GM23338 (cell line): Measurements from ENCODE around the gene SHISAL1. TPM values are rescaled to one million over a fixed set of nuclear protein-coding genes. Genes with fewer than 3 reads are reported as not detected.

Source experiments
- ATAC-seq: fragments of 200-7000 bp; cut with Tn5 transposase; 3 replicates; pipeline ENCODE4 v1.9.1; 2020
- DNase-seq: peaks from one replicate; pipeline ENCODE4 v3.0.0-alpha.2; 2015; ENCODE audit warnings: low spot score
- H2AFZ ChIP-seq: fragments of 200-600 bp; sonication (generic); 2 replicates; pipeline ENCODE4 v1.8.0; 2016; ENCODE audit warnings: antibody characterized with exemption, mild to moderate bottlenecking, moderate library complexity
- H3F3A ChIP-seq: fragments of 200-600 bp; sonication (generic); replicated peaks from 2 replicates; pipeline ENCODE4 v1.8.0; 2017; ENCODE audit warnings: antibody characterized with exemption, mixed run types, low read depth
- H3K27ac ChIP-seq: fragments of 200-600 bp; sonication (generic); 2 replicates; pipeline ENCODE4 v1.6.1; 2016; ENCODE audit warnings: low read depth
- H3K27me3 ChIP-seq: fragments of 200-600 bp; sonication (generic); 2 replicates; pipeline ENCODE4 v1.8.0; 2016; ENCODE audit warnings: mild to moderate bottlenecking, mixed run types, moderate library complexity; ENCODE audit not compliant: insufficient read depth
- H3K36me3 ChIP-seq: fragments of 200-600 bp; sonication (generic); 2 replicates; pipeline ENCODE4 v1.8.0; 2016; ENCODE audit warnings: mild to moderate bottlenecking; ENCODE audit not compliant: insufficient read depth
- H3K4me1 ChIP-seq: fragments of 200-600 bp; sonication (generic); 2 replicates; pipeline ENCODE4 v1.8.0; 2016; ENCODE audit warnings: mild to moderate bottlenecking, moderate library complexity; ENCODE audit not compliant: insufficient read depth
- H3K4me2 ChIP-seq: fragments of 200-600 bp; sonication (generic); 2 replicates; pipeline ENCODE4 v1.7.1; 2017; ENCODE audit warnings: mixed run types
- H3K4me3 ChIP-seq: fragments of 200-600 bp; sonication (generic); 2 replicates; pipeline ENCODE4 v1.6.1; 2016; ENCODE audit warnings: mixed run types
- H3K79me2 ChIP-seq: fragments of 200-600 bp; sonication (generic); replicated peaks from 2 replicates; pipeline ENCODE4 v1.8.0; 2017; ENCODE audit warnings: mild to moderate bottlenecking; ENCODE audit not compliant: insufficient read depth
- H3K9me2 ChIP-seq: fragments of 200-600 bp; sonication (generic); 2 replicates; pipeline ENCODE4 v1.8.0; 2017; ENCODE audit not compliant: insufficient read depth
- H4K20me1 ChIP-seq: fragments of 200-600 bp; sonication (generic); replicated peaks from 2 replicates; pipeline ENCODE4 v1.8.0; 2017; ENCODE audit warnings: mild to moderate bottlenecking; ENCODE audit not compliant: insufficient read depth
- H3K27ac Mint-ChIP-seq: 2 replicates; pipeline ENCODE4 v1.8.0; 2020; ENCODE audit warnings: inconsistent platforms, mild to moderate bottlenecking, moderate library complexity, mixed read lengths
- H3K27me3 Mint-ChIP-seq: 3 replicates; pipeline ENCODE4 v1.8.0; 2022; ENCODE audit warnings: low read depth, mild to moderate bottlenecking, moderate library complexity, mixed read lengths, inconsistent platforms; ENCODE audit not compliant: insufficient read depth, poor library complexity
- H3K36me3 Mint-ChIP-seq: 3 replicates; pipeline ENCODE4 v1.8.0; 2021; ENCODE audit warnings: low read depth, mild to moderate bottlenecking, inconsistent platforms, moderate library complexity, mixed read lengths
- H3K4me1 Mint-ChIP-seq: 3 replicates; pipeline ENCODE4 v1.8.0; 2020; ENCODE audit warnings: mild to moderate bottlenecking, inconsistent platforms, mixed read lengths
- H3K4me3 Mint-ChIP-seq: 3 replicates; pipeline ENCODE4 v1.8.0; 2021; ENCODE audit warnings: moderate library complexity, mild to moderate bottlenecking, inconsistent platforms, mixed read lengths
- H3K9me3 Mint-ChIP-seq: 3 replicates; pipeline ENCODE4 v1.8.0; 2020; ENCODE audit warnings: moderate library complexity, mild to moderate bottlenecking, inconsistent platforms, mixed read lengths
- CREB1 ChIP-seq: fragments of 250-450 bp; sonication (Bioruptor Pico); IDR thresholded peaks from 2 replicates; pipeline ENCODE4 v1.5.0; 2020; ENCODE audit warnings: low read depth, mild to moderate bottlenecking, moderate library complexity
- CTCF ChIP-seq, 2 experiments: fragments of 200-600 bp in 1 of 2; sonication (generic) in 1 of 2; conservative IDR thresholded peaks; 2 replicates each; pipeline versions ENCODE4 v1.5.1 to v1.6.1; 2016 to 2017; ENCODE audit warnings: antibody characterized with exemption in 2 of 2, low read depth in 2 of 2, mild to moderate bottlenecking in 2 of 2, moderate library complexity in 1 of 2
- EZH2 ChIP-seq: fragments of 200-600 bp; sonication (generic); IDR thresholded peaks from one replicate; pipeline ENCODE4 v1.8.0; 2017; ENCODE audit warnings: antibody characterized with exemption, mild to moderate bottlenecking, low read depth; ENCODE audit not compliant: unreplicated experiment
- EZH2phosphoT487 ChIP-seq: fragments of 200-600 bp; sonication (generic); IDR thresholded peaks from one replicate; pipeline ENCODE4 v1.8.1; 2018; ENCODE audit warnings: antibody characterized with exemption; ENCODE audit not compliant: unreplicated experiment
- JUNB ChIP-seq: IDR thresholded peaks from one replicate; pipeline ENCODE4 v1.6.1; 2016; ENCODE audit warnings: antibody characterized with exemption; ENCODE audit not compliant: unreplicated experiment
- NANOG ChIP-seq: IDR thresholded peaks from 2 replicates; pipeline ENCODE4 v1.6.1; 2016; ENCODE audit warnings: antibody characterized with exemption, borderline replicate concordance
- POLR2AphosphoS5 ChIP-seq: IDR thresholded peaks from 2 replicates; pipeline ENCODE4 v1.6.1; 2016; ENCODE audit warnings: antibody characterized with exemption, low read depth
- REST ChIP-seq: IDR thresholded peaks from one replicate; pipeline ENCODE4 v1.6.1; 2018; ENCODE audit warnings: antibody characterized with exemption; ENCODE audit not compliant: unreplicated experiment
- STAT1 ChIP-seq: IDR thresholded peaks from one replicate; pipeline ENCODE4 v1.6.1; 2016; ENCODE audit warnings: antibody characterized with exemption; ENCODE audit not compliant: unreplicated experiment
- ZNF114 ChIP-seq: fragments of 250-450 bp; sonication (Bioruptor Pico); IDR thresholded peaks from 2 replicates; pipeline ENCODE4 v1.5.0; 2020; ENCODE audit warnings: mild to moderate bottlenecking, moderate library complexity
- ZNF331 ChIP-seq: fragments of 250-450 bp; sonication (Bioruptor Pico); IDR thresholded peaks from 2 replicates; pipeline ENCODE4 v1.5.0; 2020; ENCODE audit warnings: low read depth, mild to moderate bottlenecking, moderate library complexity
- polyA plus RNA-seq: library from polyadenylated mRNA; unstranded; fragments of >200 nt; fragmentation: Nextera tagmentation; extraction: Ambion mirVana; gene quantifications from 2 replicates; pipeline ENCODE4 v1.2.1, GENCODE V29; 2016
- total RNA-seq: library from RNA; depleted of rRNA; stranded (reverse); fragments of >200 nt; shearing (Covaris generic); gene quantifications from 2 replicates; pipeline ENCODE4 v1.2.3, GENCODE V29; 2014
- TF ChIP-seq, protein P1 (sequence below): fragments of 250-450 bp; sonication (Bioruptor Pico); IDR thresholded peaks from 2 replicates; pipeline ENCODE4 v1.5.0; 2020; ENCODE audit warnings: mild to moderate bottlenecking, moderate library complexity
- TF ChIP-seq, protein P2 (sequence below): IDR thresholded peaks from 2 replicates; pipeline ENCODE4 v1.6.1; 2016; ENCODE audit warnings: antibody characterized with exemption

Gene SHISAL1
- total and polyA plus RNA-seq, 2 experiments from 2014 or later, result 0.71 to 3.4 TPM

DNA sequence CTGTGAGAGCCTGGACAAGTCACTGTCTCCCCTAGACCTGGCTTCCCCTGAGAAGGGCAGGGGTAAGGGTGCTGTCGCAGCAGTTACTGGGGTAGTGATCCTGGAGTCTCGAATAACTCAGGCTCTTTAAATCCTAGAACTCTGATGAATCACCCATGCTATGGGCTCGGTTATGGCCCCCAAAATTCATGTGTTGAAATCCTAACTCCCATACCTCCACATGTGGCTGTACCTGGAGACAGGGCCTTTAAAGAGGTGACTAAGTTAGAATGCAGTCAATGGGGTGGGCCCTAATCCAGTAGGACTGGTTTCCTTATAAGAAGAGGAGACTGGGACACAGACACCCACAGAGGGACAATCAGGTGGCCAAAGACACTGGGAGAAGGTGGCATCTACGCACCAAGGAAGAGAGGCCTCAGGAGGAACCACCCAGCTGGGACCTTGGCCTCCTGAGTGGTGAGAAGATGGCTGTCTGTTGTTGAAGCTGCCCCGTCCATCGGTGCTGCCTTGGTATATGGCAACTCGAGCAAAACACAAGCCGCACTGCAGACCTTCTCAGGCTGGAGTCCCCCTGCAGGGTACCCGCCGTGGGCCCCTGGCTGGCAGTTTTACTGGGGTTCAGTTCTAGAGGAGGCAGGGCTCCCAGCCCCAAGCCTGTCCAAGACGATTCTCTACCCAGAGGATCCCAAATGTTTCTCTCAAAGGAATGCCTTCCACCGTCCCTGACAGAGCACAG is 48.8 kb upstream of the SHISAL1 start:
- H3K27ac ChIP-seq, result no peak overlapping the region
- Mint-ChIP-seq H3K9me3 (no peaks in the 10 kb centered on the region), H3K4me1 (peaks cover 17% of the 10 kb centered on the region), H3K4me3 (no peak overlapping the region), H3K27ac (no peak overlapping the region), H3K36me3 (no peaks in the 10 kb centered on the region), H3K27me3 (peaks cover 11% of the 10 kb centered on the region)
- DNase-seq (no peak), ATAC-seq (no peak)
- no peaks in the 10 kb centered on the region for H3K9me2 ChIP-seq
- no peaks in the 10 kb centered on the region for H3F3A ChIP-seq
- H2AFZ ChIP-seq, result no peak overlapping the region
- TF ChIP-seq, protein P1, sequence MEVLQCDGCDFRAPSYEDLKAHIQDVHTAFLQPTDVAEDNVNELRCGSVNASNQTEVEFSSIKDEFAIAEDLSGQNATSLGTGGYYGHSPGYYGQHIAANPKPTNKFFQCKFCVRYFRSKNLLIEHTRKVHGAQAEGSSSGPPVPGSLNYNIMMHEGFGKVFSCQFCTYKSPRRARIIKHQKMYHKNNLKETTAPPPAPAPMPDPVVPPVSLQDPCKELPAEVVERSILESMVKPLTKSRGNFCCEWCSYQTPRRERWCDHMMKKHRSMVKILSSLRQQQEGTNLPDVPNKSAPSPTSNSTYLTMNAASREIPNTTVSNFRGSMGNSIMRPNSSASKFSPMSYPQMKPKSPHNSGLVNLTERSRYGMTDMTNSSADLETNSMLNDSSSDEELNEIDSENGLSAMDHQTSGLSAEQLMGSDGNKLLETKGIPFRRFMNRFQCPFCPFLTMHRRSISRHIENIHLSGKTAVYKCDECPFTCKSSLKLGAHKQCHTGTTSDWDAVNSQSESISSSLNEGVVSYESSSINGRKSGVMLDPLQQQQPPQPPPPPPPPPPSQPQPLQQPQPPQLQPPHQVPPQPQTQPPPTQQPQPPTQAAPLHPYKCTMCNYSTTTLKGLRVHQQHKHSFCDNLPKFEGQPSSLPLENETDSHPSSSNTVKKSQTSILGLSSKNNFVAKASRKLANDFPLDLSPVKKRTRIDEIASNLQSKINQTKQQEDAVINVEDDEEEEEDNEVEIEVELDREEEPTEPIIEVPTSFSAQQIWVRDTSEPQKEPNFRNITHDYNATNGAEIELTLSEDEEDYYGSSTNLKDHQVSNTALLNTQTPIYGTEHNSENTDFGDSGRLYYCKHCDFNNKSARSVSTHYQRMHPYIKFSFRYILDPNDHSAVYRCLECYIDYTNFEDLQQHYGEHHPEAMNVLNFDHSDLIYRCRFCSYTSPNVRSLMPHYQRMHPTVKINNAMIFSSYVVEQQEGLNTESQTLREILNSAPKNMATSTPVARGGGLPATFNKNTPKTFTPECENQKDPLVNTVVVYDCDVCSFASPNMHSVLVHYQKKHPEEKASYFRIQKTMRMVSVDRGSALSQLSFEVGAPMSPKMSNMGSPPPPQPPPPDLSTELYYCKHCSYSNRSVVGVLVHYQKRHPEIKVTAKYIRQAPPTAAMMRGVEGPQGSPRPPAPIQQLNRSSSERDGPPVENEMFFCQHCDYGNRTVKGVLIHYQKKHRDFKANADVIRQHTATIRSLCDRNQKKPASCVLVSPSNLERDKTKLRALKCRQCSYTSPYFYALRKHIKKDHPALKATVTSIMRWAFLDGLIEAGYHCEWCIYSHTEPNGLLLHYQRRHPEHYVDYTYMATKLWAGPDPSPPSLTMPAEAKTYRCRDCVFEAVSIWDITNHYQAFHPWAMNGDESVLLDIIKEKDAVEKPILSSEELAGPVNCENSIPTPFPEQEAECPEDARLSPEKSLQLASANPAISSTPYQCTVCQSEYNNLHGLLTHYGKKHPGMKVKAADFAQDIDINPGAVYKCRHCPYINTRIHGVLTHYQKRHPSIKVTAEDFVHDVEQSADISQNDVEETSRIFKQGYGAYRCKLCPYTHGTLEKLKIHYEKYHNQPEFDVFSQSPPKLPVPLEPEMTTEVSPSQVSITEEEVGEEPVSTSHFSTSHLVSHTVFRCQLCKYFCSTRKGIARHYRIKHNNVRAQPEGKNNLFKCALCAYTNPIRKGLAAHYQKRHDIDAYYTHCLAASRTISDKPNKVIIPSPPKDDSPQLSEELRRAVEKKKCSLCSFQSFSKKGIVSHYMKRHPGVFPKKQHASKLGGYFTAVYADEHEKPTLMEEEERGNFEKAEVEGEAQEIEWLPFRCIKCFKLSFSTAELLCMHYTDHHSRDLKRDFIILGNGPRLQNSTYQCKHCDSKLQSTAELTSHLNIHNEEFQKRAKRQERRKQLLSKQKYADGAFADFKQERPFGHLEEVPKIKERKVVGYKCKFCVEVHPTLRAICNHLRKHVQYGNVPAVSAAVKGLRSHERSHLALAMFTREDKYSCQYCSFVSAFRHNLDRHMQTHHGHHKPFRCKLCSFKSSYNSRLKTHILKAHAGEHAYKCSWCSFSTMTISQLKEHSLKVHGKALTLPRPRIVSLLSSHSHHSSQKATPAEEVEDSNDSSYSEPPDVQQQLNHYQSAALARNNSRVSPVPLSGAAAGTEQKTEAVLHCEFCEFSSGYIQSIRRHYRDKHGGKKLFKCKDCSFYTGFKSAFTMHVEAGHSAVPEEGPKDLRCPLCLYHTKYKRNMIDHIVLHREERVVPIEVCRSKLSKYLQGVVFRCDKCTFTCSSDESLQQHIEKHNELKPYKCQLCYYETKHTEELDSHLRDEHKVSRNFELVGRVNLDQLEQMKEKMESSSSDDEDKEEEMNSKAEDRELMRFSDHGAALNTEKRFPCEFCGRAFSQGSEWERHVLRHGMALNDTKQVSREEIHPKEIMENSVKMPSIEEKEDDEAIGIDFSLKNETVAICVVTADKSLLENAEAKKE (CRISPR knock-in tag), result no peak
- TF ChIP-seq STAT1 (no peak), CREB1 (CRISPR knock-in tag) (no peak), REST (no peak), NANOG (no peak), ZNF114 (no peak), POLR2AphosphoS5 (no peak), ZNF331 (CRISPR knock-in tag) (no peak), EZH2phosphoT487 (no peak), EZH2 (no peak), CTCF (conservative IDR thresholded peaks at IDR 0.05; ENCODE audit: low read depth in 2 of 2) (no peak), JUNB (no peak)
- TF ChIP-seq, protein P2, sequence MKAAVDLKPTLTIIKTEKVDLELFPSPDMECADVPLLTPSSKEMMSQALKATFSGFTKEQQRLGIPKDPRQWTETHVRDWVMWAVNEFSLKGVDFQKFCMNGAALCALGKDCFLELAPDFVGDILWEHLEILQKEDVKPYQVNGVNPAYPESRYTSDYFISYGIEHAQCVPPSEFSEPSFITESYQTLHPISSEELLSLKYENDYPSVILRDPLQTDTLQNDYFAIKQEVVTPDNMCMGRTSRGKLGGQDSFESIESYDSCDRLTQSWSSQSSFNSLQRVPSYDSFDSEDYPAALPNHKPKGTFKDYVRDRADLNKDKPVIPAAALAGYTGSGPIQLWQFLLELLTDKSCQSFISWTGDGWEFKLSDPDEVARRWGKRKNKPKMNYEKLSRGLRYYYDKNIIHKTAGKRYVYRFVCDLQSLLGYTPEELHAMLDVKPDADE, result no peak
- H3K4me2 ChIP-seq, result no peak overlapping the region
- no peak overlapping the region for H3K4me3 ChIP-seq
- H3K79me2 ChIP-seq, result no peaks in the 10 kb centered on the region
- H4K20me1 ChIP-seq, result no peaks in the 10 kb centered on the region
- H3K36me3 ChIP-seq, result no peaks in the 10 kb centered on the region
- no peaks in the 10 kb centered on the region for H3K27me3 ChIP-seq
- H3K4me1 ChIP-seq, result peaks cover 9% of the 10 kb centered on the region; the same call in 1 of the 2 replicates
